ENCODE measurements around the gene ADAMTS18.

DNA sequence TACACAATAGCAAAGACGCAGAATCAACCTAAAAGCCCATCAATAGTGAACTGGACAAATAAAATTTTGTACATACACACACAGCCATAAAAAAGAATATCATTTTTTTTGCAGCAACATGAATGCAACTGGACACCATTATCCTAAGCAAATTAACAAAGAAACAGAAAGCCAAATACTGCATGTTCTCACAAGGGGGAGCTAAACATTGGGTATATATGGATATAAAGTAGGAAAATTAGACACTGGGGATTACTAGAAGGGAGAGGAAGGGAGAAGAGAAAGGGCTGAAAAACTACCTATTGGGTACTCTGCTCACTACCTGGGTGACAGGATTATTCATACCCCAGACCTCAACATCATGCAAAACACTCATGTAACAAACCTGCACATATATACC is 28.2 kb downstream of the ADAMTS18 start:
- TF ChIP-seq CTCF (optimal IDR thresholded peaks at IDR 0.05 in 1 of 3, IDR thresholded peaks at IDR 0.05 in 1 of 3, conservative IDR thresholded peaks at IDR 0.05 in 1 of 3; ENCODE audit: extremely low read depth in 1 of 3, insufficient read depth in 2 of 3, low read length in 3 of 3): no peak
- no peak for TF ChIP-seq EZH2 (IDR thresholded peaks at IDR 0.05; ENCODE audit: low read length)
